GM18909 (cell line): ENCODE measurements around the gene MROH2A.

Source experiments
- ATAC-seq: cut with Tn5 transposase; IDR thresholded peaks from one replicate; pipeline ENCODE4 v1.9.1; 2021; ENCODE audit warnings: mild to moderate bottlenecking; ENCODE audit not compliant: unreplicated experiment, poor library complexity

The MROH2A gene

GRCh38 chr2:233764264-233764663, 13.9 kb upstream of the MROH2A start:
- no peak for ATAC-seq

- no peak for ATAC-seq
Measured at GRCh38 chr2:233764761-233765160, 13.4 kb upstream of the MROH2A start.

GRCh38 chr2:233766416-233766815, 11.7 kb upstream of the MROH2A start:
- no peak for ATAC-seq

GRCh38 chr2:233768076-233768475, 10.1 kb upstream of the MROH2A start:
- ATAC-seq: no peak

- ATAC-seq: no peak
Measured at GRCh38 chr2:233769260-233769659, 8.9 kb upstream of the MROH2A start.

- no peak for ATAC-seq
Measured at GRCh38 chr2:233772153-233772552, 6.0 kb upstream of the MROH2A start.

GRCh38 chr2:233772583-233772982, 5.5 kb upstream of the MROH2A start:
- ATAC-seq: no peak

GRCh38 chr2:233773854-233774253, 4.3 kb upstream of the MROH2A start:
- ATAC-seq: no peak

GRCh38 chr2:233775414-233775813, 2.7 kb upstream of the MROH2A start:
- no peak for ATAC-seq

- no peak for ATAC-seq
Measured at GRCh38 chr2:233779722-233780121, 1.6 kb downstream of the MROH2A start.

- no peak for ATAC-seq
Measured at GRCh38 chr2:233780771-233781170, 2.6 kb downstream of the MROH2A start.

GRCh38 chr2:233789554-233789953, 11.4 kb downstream of the MROH2A start:
- no peak for ATAC-seq

- ATAC-seq: no peak
Measured at GRCh38 chr2:233791151-233791882, 13.2 kb downstream of the MROH2A start.

GRCh38 chr2:233791883-233792329, 13.8 kb downstream of the MROH2A start:
- ATAC-seq: no peak

GRCh38 chr2:233792720-233793119, 14.6 kb downstream of the MROH2A start:
- ATAC-seq: no peak

- no peak for ATAC-seq
Measured at GRCh38 chr2:233793465-233794127, 15.5 kb downstream of the MROH2A start.

- no peak for ATAC-seq
Measured at GRCh38 chr2:233794128-233794658, 16.1 kb downstream of the MROH2A start.

GRCh38 chr2:233795735-233796171, 17.6 kb downstream of the MROH2A start:
- ATAC-seq: no peak

GRCh38 chr2:233796254-233796653, 18.1 kb downstream of the MROH2A start:
- no peak for ATAC-seq

GRCh38 chr2:233798335-233799086, 20.4 kb downstream of the MROH2A start:
- no peak for ATAC-seq
